Stimulated activated naive CD8-positive, alpha-beta T cell treated with anti-CD3 and anti-CD28 coated beads, Interleukin-15, amount 100 ng/mL, for 72 hours (primary cell): ENCODE data around the gene SLF2.

Source experiments
- ATAC-seq: fragments of 150-1000 bp; cut with Tn5 transposase; 2 replicates; pipeline ENCODE4 v1.10.0; 2021; ENCODE audit warnings: mild to moderate bottlenecking, moderate library complexity
- DNase-seq, 2 donors: peaks; one replicate each; pipeline ENCODE4 v3.0.0; 2021 to 2022
- H3K27ac Mint-ChIP-seq, 2 donors: one replicate each; pipeline ENCODE4 v1.8.0; 2022; ENCODE audit warnings: mild to moderate bottlenecking in 2 of 2, mixed read lengths in 2 of 2, moderate library complexity in 2 of 2
- H3K27me3 Mint-ChIP-seq: one replicate; pipeline ENCODE4 v1.8.0; 2022; ENCODE audit warnings: mixed read lengths
- H3K4me1 Mint-ChIP-seq: one replicate; pipeline ENCODE4 v1.8.0; 2022; ENCODE audit warnings: mild to moderate bottlenecking, mixed read lengths
- H3K4me3 Mint-ChIP-seq, 2 donors: one replicate each; pipeline ENCODE4 v1.8.0; 2022; ENCODE audit warnings: mild to moderate bottlenecking in 2 of 2, mixed read lengths in 2 of 2, moderate library complexity in 1 of 2
- H3K9me3 Mint-ChIP-seq, 2 donors: one replicate each; pipeline ENCODE4 v1.8.0; 2022; ENCODE audit warnings: mixed read lengths in 2 of 2

The SLF2 gene

GRCh38 chr10:101013365-101013825 lies 100.6 kb downstream of the SLF2 start:
- no peak for DNase-seq
- Mint-ChIP-seq H3K9me3 (no peaks in the 10 kb centered on the region), H3K4me3 (peak overlapping the region; percentile 21 to 34), H3K27ac (peak overlapping the region in 1 of 2 donors; percentile 89), H3K27me3 (peaks cover 53% of the 10 kb centered on the region), H3K4me1 (peaks cover 32% of the 10 kb centered on the region)
- ATAC-seq = no peak

GRCh38 chr10:101014230-101014884 lies 101.6 kb downstream of the SLF2 start:
- Mint-ChIP-seq H3K4me1 (peaks cover 39% of the 10 kb centered on the region), H3K27ac (no peak overlapping the region), H3K9me3 (no peaks in the 10 kb centered on the region), H3K27me3 (peaks cover 63% of the 10 kb centered on the region), H3K4me3 (no peak overlapping the region)
- ATAC-seq (no peak), DNase-seq (peak; percentile 69 to 72)
